GM21717 (cell line): ENCODE data around the gene PRSS1.
"Not testable (repeated sequence)": the region's sequence is repeated elsewhere in the genome, so short reads cannot be mapped to it uniquely, and the experiment has no call there.

Experiments used
- ATAC-seq: cut with Tn5 transposase; IDR thresholded peaks from one replicate; pipeline ENCODE4 v1.9.1; 2021; ENCODE audit warnings: mild to moderate bottlenecking, moderate library complexity; ENCODE audit not compliant: unreplicated experiment

The PRSS1 gene

GRCh38 chr7:142749218-142749993 is at the start of gene PRSS1:
Gene PRSS1 (plus strand): TSS chr7:142749472. CDS start chr7:142749485, 13 bp downstream.
- no peak for ATAC-seq

- ATAC-seq = not testable (repeated sequence)
These were observed 48.3 kb upstream of the PRSS1 start for GRCh38 chr7:142700935-142701334.

- no peak for ATAC-seq
These were observed 45.5 kb upstream of the PRSS1 start for GRCh38 chr7:142703655-142704305.

GRCh38 chr7:142708726-142709125 is 40.5 kb upstream of the PRSS1 start:
- ATAC-seq = not testable (repeated sequence)

GRCh38 chr7:142709921-142710320 is 39.4 kb upstream of the PRSS1 start:
- no peak for ATAC-seq

- no peak for ATAC-seq
These were observed 38.1 kb upstream of the PRSS1 start for GRCh38 chr7:142711196-142711595.

- no peak for ATAC-seq
These were observed 37.3 kb upstream of the PRSS1 start for GRCh38 chr7:142711746-142712616.

GRCh38 chr7:142712617-142712957 is 36.7 kb upstream of the PRSS1 start:
- ATAC-seq = no peak

- ATAC-seq = no peak
These were observed 34.9 kb upstream of the PRSS1 start for GRCh38 chr7:142714375-142714774.

GRCh38 chr7:142716596-142716995 is 32.7 kb upstream of the PRSS1 start:
- no peak for ATAC-seq

- no peak for ATAC-seq
These were observed 31.8 kb upstream of the PRSS1 start for GRCh38 chr7:142717453-142717852.

- no peak for ATAC-seq
These were observed 31.0 kb upstream of the PRSS1 start for GRCh38 chr7:142718313-142718712.

GRCh38 chr7:142720172-142720773 is 29.0 kb upstream of the PRSS1 start:
- no peak for ATAC-seq

GRCh38 chr7:142720986-142721385 is 28.3 kb upstream of the PRSS1 start:
- ATAC-seq = no peak

- no peak for ATAC-seq
These were observed 27.0 kb upstream of the PRSS1 start for GRCh38 chr7:142722248-142722794.

GRCh38 chr7:142733271-142733670 is 16.0 kb upstream of the PRSS1 start:
- ATAC-seq = no peak

- ATAC-seq = peak; percentile 98
These were observed 9.3 kb upstream of the PRSS1 start for GRCh38 chr7:142739923-142740492.

- no peak for ATAC-seq
These were observed 8.5 kb upstream of the PRSS1 start for GRCh38 chr7:142740786-142741185.

- ATAC-seq = not testable (repeated sequence)
These were observed 7.3 kb upstream of the PRSS1 start for GRCh38 chr7:142741932-142742331.

- no peak for ATAC-seq
These were observed 4.1 kb upstream of the PRSS1 start for GRCh38 chr7:142745091-142745635.
